GM21737 (cell line): ENCODE data around the gene TNFSF13.
"Not testable (repeated sequence)": the region's sequence is repeated elsewhere in the genome, so short reads cannot be mapped to it uniquely, and the experiment has no call there.

Experiments
- ATAC-seq: cut with Tn5 transposase; IDR thresholded peaks from one replicate; pipeline ENCODE4 v1.9.1; 2021; ENCODE audit warnings: mild to moderate bottlenecking, moderate library complexity; ENCODE audit not compliant: unreplicated experiment

Gene TNFSF13

DNA sequence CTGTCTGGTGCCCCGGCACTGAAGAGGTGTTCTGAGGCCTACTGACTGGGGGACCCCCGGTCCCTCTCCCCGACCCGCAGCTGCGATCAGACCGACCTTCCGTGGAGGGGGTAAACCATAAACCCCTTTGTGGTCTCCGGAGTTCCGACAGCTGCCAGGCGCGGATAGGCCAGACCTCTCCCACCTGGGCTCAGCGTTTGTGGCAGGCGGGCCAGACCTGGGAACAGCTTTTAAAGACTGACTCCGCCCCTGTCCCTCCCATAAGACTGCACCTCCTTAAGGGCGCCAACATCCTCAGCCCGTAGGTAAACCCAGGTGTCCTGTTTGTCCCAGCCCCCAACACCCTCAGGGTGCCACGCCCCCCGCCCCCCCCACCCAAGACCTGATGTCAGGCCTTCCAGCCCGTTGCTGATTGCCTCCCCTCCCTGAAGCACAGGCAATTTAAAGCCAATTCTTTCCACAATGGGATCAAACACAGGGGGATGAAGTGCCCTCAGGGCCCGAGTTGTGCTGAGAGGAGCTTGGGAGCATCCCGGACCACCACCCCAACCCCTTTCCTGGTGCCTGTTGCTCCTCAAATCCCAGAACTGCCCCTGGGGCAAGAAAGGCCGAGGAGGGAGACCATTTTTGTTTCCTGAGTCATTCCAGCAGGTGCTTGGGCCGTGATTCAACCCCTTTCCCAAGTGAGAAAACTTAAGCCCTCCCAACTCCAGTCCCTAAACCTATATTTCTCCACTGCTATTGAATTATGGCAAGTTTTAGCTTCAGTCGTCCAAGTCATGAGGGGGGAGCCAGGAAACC, 31.5 kb downstream of the TNFSF13 start, which contains the start of gene SOX15:
TSS of gene SOX15 (minus strand) at position 204 of the 801 bp plus-strand sequence. CDS start 418 bp downstream, outside the sequence.
- ATAC-seq = no peak

DNA sequence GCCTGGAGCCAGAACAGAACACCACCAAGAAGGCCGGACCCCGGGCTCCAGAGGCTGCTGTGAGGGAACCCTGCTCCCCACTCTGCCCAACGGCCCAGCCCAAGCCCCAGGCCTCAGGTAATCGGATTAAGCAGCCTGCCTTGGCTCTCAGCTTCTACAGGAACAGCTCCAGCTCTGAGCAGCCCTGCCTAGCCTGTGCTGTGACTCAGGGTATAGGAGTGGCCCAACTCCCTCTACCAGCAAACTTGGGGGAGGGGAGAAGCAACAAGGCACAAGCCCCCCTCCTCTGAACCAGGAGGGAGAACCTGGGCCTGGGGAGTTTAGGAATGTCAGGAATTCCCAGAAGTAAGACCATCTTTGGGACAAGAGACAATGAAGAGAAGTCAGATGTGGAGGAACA, 32.2 kb downstream of the TNFSF13 start:
- no peak for ATAC-seq

DNA sequence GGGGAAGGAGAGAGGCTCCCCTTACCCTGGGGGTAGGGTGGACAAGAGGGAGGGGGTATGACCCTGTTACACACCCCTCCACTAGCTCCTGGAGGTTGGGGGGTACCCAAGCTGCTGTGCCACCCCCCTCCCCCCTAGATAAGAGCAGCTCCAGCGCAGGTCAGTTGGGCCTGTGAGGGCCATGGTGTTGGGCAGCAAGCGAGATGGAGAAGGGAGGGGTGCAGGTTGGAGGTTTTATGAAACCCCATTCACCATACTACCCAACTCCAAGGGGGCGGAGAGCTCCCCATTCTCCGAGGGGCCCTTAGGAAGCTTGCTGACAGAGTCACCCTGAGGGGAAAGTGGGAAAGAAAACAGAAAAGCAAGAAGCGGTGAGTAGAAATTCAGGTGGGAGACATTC, 33.0 kb downstream of the TNFSF13 start:
- no peak for ATAC-seq

DNA sequence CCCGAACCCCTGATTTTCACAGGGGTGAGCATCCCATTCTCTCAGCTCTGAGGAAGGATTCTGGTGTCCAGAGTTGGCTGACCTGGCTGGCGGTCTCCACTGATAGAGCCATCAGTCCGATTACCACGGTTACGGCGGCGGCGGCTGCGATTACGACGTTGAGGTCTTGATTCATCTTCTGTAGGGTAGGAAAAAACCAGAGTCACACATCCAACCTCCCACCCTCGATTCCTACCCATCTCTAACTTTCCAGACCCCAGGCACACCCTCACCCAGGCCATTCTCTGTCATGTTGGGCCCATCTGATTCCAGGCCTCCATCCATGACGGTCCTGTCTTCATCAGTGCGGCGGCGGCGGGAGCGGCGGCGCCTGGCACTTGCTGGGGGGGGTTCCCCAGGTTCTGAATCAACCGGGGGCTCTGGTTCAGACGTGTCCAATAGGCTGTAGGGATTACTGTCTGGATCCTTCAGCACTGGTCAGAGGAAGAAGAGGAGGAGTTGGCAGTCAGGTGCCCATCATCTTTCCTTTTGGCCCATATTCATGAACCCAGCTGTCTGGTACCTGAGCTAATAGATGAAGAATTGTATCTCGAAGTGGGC, 34.0 kb downstream of the TNFSF13 start:
- ATAC-seq = no peak

DNA sequence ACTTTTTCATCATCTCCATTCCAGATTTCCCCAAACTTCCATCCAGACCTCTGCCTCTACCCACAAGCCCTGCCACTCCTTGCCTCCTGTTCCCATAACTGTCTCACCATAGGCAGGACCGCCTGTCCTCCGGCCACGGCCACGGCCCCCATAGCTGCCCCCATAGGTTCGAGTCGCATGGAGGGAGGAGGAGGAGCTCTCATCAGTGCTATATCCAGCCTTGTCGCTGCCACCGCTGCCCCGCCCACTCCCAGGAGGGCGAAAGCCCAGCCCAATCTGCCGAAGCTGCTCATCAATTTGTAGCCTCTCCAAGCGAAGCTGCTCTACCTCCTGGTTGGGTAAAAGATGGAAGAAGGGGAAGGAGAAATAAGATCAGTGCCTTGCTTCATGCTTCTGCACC, 34.7 kb downstream of the TNFSF13 start:
- no peak for ATAC-seq

DNA sequence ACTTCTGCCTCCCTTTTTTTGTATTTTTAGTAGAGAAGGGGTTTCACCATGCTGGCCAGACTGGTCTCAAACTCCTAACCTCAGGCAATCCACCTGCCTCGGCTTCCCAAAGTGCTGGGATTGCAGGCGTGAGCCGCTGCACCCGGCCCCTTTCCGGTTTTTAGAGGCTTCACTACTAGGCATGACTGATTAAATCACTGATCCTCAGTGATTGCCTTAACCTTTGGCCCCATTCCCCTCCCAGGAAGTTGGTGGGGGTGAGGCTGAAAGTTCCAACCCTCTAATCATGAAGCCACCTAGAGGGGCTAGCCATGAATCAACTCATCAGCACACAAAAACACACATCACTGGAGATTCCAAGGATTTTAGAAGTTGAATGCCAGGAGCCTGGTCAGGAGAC, 39.0 kb downstream of the TNFSF13 start:
- ATAC-seq = not testable (repeated sequence)

DNA sequence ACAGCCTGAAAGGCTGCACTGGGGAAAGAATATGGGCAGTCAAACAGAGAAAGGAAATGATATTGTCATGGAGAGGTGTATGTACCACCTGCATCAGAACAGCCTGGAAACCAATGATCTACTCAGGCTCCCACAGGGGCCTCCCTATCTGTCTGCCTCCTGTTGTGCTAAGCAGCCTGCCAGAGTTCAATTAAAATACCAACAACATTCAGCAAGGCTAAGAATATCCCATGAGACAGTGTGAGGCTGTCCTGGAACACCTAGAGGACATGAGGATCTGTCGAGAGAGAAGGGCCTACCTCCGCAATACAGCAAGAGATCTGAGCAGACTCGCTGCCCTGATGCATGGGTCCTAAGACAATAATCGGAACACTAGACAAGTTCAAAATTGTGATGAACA, 47.7 kb downstream of the TNFSF13 start:
- no peak for ATAC-seq

DNA sequence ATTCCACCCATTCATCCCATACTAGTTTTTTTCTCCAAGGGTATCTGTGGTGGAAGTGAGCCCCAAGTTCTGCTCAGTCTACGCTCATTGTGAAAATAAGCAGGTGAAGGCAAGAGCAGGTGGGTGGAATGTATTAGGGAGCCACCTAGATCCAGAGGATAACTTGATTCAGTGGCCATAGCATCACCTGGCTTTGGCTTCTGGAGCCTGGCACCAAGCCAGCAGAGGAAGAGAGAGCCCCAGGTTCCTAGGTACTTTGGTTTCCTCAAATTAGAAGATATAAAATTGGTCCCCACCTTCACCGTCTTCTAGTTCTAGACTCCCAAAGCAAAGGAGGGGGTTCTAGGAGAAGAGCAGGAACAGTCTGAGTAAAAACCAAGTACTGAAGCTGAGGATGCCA, 52.1 kb downstream of the TNFSF13 start:
- ATAC-seq = no peak
